Measurements from ENCODE around the gene PRPF40A.

DNA sequence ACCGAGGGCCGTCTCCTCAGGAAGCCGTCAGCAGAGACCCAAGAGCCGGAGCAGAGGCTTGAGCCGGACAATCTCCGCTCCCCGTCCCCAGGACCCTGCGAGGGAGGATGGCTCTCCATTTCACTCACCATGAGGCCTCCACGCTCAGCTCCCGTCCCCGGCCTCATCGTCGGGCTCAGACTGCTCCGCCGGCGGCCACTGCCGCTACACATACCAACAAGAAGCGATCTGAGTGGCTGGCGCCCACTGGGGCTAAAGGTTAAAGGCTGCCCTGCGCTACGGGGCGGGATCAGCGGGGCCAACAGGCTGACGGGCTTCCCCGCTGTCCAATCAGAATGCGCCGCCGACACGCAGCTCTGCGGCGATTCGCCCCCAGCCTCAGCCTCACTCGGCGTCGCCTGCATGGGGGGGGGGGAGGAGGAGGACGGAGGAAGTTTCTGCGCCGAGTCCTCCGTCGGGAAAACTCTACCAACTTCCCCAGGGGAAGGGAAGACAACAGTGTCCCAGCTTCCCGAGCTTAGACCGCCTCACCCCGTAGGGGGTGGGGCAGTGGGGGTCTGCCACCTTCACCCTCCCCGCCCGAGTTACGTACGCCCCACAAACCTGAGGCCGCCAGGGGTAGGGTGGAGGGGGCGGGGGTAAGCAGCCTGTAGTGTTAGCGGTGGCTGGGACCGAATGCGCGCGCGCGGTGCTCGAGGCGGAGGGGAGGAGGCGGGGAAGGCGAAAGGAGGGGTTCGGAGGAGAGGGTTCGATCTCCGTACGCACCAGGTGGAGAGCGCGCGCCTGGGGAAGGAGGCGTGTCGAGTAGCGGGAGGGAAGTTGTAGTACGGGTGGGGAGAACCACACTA lies at the start of gene PRPF40A:
- no peak for TF ChIP-seq ARNTL (CRISPR knock-in tag; IDR thresholded peaks at IDR 0.05; ENCODE audit: borderline replicate concordance, low read depth)
- TF ChIP-seq, protein P1, sequence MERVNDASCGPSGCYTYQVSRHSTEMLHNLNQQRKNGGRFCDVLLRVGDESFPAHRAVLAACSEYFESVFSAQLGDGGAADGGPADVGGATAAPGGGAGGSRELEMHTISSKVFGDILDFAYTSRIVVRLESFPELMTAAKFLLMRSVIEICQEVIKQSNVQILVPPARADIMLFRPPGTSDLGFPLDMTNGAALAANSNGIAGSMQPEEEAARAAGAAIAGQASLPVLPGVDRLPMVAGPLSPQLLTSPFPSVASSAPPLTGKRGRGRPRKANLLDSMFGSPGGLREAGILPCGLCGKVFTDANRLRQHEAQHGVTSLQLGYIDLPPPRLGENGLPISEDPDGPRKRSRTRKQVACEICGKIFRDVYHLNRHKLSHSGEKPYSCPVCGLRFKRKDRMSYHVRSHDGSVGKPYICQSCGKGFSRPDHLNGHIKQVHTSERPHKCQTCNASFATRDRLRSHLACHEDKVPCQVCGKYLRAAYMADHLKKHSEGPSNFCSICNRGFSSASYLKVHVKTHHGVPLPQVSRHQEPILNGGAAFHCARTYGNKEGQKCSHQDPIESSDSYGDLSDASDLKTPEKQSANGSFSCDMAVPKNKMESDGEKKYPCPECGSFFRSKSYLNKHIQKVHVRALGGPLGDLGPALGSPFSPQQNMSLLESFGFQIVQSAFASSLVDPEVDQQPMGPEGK (CRISPR knock-in tag; IDR thresholded peaks at IDR 0.05; ENCODE audit: borderline replicate concordance) = no peak
- TF ChIP-seq ZFP30 (CRISPR knock-in tag; IDR thresholded peaks at IDR 0.05) = no peak
- no peak for TF ChIP-seq ZFP3 (CRISPR knock-in tag; IDR thresholded peaks at IDR 0.05)
- TF ChIP-seq CREB5 (CRISPR knock-in tag; IDR thresholded peaks at IDR 0.05; ENCODE audit: low read depth) = no peak
- TF ChIP-seq CSRNP3 (CRISPR knock-in tag; IDR thresholded peaks at IDR 0.05) = no peak
- TF ChIP-seq POU6F1 (CRISPR knock-in tag; IDR thresholded peaks at IDR 0.05; ENCODE audit: borderline replicate concordance, low read depth) = no peak
- no peak for TF ChIP-seq TCF4 (CRISPR knock-in tag; IDR thresholded peaks at IDR 0.05; ENCODE audit: borderline replicate concordance)
- no peak for TF ChIP-seq RARB (CRISPR knock-in tag; IDR thresholded peaks at IDR 0.05)
- TF ChIP-seq ZNF565 (CRISPR knock-in tag; conservative IDR thresholded peaks at IDR 0.05; ENCODE audit: low read depth) = no peak
- TF ChIP-seq ZNF70 (CRISPR knock-in tag; IDR thresholded peaks at IDR 0.05) = no peak
- no peak for TF ChIP-seq GLIS3 (CRISPR knock-in tag; IDR thresholded peaks at IDR 0.05)
- TF ChIP-seq CSDC2 (CRISPR knock-in tag; IDR thresholded peaks at IDR 0.05) = no peak
- no peak for TF ChIP-seq ZNF8 (CRISPR knock-in tag; IDR thresholded peaks at IDR 0.05)
